GM19397 (cell line): ENCODE data around the gene LRMDA.
"Not testable (repeated sequence)": the region's sequence is repeated elsewhere in the genome, so short reads cannot be mapped to it uniquely, and the experiment has no call there.

ENCODE experiments used
- ATAC-seq: cut with Tn5 transposase; IDR thresholded peaks from one replicate; pipeline ENCODE4 v1.9.1; 2021; ENCODE audit warnings: mild to moderate bottlenecking, moderate library complexity; ENCODE audit not compliant: unreplicated experiment

Gene LRMDA

GRCh38 chr10:76051007-76051936 is 619.8 kb downstream of the LRMDA start:
- ATAC-seq, result no peak

- ATAC-seq, result no peak
Observed at GRCh38 chr10:76052682-76053503, 621.5 kb downstream of the LRMDA start.

- no peak for ATAC-seq
Observed at GRCh38 chr10:76055466-76055865, 624.0 kb downstream of the LRMDA start.

DNA sequence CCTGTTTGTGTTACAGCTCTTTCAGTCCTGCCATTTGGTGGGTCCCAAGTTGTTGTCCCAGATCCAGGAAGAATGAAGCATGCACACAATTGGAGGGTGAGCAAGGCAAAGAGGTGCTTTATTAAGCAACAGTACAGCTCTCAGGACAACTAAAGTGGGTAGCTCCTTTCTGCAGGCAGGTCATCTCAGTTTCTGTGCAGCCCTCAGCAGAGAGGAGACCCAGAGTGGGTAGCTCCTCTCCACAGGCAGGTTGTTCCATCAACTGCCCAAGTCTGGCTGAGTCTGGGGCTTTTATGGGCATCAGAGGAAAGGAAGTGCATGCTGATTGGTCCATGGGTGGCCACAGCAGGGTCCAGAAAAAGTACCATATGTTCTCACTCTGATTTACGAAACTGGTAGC is 624.5 kb downstream of the LRMDA start:
- ATAC-seq, result no peak

GRCh38 chr10:76060993-76061392 is 629.6 kb downstream of the LRMDA start:
- ATAC-seq, result not testable (repeated sequence)

DNA sequence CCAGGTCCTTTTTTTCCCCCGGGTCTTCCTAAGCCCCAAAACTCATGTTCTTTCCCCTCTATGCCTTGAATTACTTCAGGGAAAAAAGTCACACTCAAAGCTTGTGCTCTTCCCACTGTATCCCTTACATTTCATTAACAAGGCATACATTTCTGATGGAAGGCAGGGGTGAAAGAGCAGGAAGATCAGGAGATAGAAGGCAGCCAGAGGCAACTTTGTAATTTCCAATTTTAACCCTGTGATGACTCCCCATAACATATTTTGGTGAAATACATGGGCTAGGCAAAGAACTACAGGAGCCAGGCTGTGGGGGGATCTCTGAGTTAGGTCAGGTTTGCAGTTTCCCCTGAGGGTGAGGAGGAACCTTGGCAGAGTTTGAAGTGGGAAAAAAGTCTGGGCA is 635.0 kb downstream of the LRMDA start:
- no peak for ATAC-seq

DNA sequence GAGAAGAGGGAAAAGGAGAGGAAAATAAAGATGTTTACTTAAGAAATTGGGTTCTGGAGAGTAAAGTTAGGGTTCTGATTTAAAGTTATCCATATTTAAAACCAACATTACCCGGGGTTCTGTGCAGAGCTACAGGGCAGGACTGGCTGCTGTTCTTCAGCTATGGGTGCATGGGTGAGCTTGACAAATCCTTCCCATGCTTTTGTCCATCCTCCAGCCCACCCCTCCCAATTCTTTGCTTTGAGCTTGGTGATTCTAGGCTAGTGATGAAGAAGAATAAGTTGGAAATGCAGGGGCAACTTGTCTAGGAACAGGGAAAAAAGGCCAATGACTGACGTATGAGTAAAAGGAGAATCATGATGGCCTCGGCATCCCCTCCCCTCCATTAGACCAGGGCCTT is 636.0 kb downstream of the LRMDA start:
- no peak for ATAC-seq

DNA sequence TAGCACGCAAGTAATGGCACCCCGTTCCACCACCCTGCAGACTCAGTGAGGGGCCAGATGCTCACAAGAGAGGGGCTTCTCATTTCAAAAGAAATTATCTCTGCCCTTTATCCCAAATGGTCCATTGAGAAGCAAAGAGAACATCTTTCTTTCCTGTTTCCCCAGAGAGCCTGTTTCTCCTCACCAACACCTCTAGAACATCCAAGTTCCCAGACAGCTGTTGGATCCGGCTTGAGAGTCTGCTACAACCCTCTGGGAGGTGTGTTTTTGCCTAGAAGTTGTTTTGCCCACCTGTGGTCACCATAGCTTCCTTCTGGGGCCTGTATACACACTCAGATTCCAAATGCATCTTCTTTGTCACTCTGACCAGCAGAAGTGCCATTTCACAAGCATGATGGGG is 637.4 kb downstream of the LRMDA start:
- ATAC-seq, result no peak

GRCh38 chr10:76070916-76071315 is 639.5 kb downstream of the LRMDA start:
- ATAC-seq, result no peak

GRCh38 chr10:76071653-76072365 is 640.4 kb downstream of the LRMDA start:
- no peak for ATAC-seq

- no peak for ATAC-seq
Observed at GRCh38 chr10:76072384-76072783, 641.0 kb downstream of the LRMDA start.

GRCh38 chr10:76073524-76073923 is 642.1 kb downstream of the LRMDA start:
- ATAC-seq, result no peak

GRCh38 chr10:76074659-76075058 is 643.2 kb downstream of the LRMDA start:
- ATAC-seq, result no peak

DNA sequence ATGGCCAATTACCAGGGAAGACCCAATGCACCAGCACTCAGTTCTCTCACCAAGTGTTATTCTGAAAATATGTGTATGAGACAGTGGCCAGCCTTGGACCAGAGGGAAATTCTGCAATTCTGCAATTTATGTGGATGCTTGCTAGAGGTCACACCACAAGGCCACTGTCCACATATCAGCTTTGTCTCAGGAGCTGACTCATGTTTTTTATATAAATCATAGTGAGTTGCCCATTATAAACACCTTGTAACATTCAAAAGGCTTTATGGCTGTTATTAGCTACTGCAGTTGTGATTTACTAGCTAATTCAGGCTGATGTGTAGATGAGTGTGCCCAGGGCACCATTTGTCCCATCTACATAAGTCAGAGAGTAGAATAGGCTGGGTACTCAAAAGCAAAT is 649.0 kb downstream of the LRMDA start:
- ATAC-seq, result no peak

DNA sequence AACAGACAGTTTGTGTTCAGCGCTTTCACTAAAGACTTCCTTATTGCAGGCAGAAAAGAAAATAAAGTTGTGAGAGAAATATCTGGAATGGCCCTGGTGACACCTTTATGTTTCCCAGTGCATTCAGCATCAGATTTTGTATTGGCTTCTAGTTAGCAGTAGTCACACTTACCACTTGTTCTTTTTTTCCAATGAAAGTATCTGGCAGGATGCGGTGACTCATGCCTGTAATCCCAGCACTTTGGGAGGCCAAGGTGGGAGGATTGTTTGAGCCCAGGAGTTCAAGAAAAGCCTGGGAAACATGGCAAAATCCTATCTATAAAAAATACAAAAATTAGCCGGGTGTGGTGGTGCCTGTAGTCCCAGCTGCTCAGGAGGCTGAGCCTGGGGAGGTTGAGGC is 649.6 kb downstream of the LRMDA start:
- ATAC-seq, result no peak

- ATAC-seq, result no peak
Observed at GRCh38 chr10:76082232-76082631, 650.8 kb downstream of the LRMDA start.

- no peak for ATAC-seq
Observed at GRCh38 chr10:76082956-76083355, 651.5 kb downstream of the LRMDA start.

GRCh38 chr10:76085002-76085816 is 653.8 kb downstream of the LRMDA start:
- ATAC-seq, result no peak

DNA sequence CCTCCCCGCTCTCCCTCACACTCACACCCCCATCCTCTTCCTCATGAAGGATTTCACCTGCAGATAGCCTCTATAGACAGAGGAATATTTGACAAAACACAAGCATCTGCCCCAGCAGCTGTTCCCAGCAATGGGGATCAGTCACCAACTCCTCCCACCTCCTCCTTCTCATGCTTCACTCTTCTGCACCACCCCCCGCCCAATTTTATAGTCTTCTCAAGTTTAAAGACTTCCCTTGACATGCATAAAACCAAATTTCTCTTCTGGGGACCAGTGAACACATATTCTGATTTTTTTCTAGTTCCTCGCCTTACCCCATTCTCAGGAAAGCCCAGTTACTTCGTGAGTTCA is 654.4 kb downstream of the LRMDA start:
- ATAC-seq, result no peak

- no peak for ATAC-seq
Observed at GRCh38 chr10:76086170-76086760, 654.8 kb downstream of the LRMDA start.
